AG04449 (cell line): Measurements from ENCODE around the gene TLCD1.
A peak's percentile ranks its signal among the peaks of the same experiment; 100 is the strongest.

Experiments used
- CTCF ChIA-PET: fragments of 350-600 bp; formaldehyde crosslinking; extraction: SDS; loops from one replicate; lab custom pipeline; 2021; ENCODE audit warnings: antibody characterized with exemption; lab: Yijun Ruan, JAX
- POLR2A ChIA-PET: fragments of 400-600, 350-600 bp; formaldehyde crosslinking; extraction: SDS; loops from one replicate; lab custom pipeline; 2020; ENCODE audit warnings: antibody characterized with exemption, inconsistent platforms; lab: Yijun Ruan, JAX
- DNase-seq: peaks from one replicate; pipeline ENCODE4 v3.0.0-alpha.2; 2010; ENCODE audit warnings: low read depth, low spot score
- H3K4me3 ChIP-seq: 2 replicates; pipeline ENCODE4 v1.5.1; 2011; ENCODE audit warnings: low read depth, mild to moderate bottlenecking, control low read depth, low read length
- TF ChIP-seq, protein P1 (sequence below): IDR thresholded peaks from one replicate; pipeline ENCODE4 v1.5.1; 2011; ENCODE audit warnings: mild to moderate bottlenecking, moderate library complexity, low read length, control low read depth, inconsistent platforms; ENCODE audit not compliant: insufficient read depth; ENCODE audit errors: missing control alignments

Gene TLCD1

DNA sequence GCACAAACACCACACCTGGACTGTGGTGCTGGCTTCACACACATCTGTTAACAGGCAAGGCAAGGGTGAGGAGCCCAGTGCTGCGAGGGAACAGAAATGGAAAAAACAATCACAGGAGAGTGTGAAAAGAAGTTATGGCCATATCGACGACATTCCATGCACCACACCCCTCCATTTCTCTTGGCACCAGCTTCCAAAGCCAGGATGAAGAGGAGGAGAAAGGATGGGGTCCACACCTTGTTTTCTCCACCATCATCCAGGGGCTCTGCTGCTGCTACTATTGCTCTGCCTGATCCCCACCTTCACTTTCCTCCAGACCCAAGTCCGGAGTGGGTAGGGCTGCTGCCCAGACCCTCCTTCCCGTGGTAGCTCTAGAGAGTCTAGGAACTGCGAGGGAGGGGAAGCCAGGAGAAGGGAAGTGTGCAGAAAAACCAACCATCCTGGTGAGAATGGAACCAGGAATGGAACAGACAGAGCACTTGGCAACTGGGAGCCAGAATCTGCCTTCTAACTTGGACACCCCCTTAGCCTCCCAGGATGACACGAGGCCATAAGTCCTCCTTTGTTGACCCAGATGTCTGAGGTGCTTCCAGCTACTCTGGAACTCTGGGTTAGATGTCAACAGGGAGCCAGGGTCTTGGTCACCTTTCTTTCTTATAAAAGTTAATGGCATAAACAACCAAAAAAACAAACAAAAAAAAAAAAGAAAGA, 13.2 kb downstream of the TLCD1 start:
- no peak overlapping the region for H3K4me3 ChIP-seq
- ChIA-PET POLR2A (interaction anchor here (0.6 kb wide), 2 partner anchors 9 to 47 kb away, joined by 3 read pairs; no protein-coding TSS in a partner anchor), CTCF (interaction anchor here (1.9 to 2.2 kb wide), 2 partner anchors 8 to 37 kb away, joined by 7 to 8 read pairs; no protein-coding TSS in a partner anchor)
- no peak for DNase-seq
- TF ChIP-seq, protein P1, sequence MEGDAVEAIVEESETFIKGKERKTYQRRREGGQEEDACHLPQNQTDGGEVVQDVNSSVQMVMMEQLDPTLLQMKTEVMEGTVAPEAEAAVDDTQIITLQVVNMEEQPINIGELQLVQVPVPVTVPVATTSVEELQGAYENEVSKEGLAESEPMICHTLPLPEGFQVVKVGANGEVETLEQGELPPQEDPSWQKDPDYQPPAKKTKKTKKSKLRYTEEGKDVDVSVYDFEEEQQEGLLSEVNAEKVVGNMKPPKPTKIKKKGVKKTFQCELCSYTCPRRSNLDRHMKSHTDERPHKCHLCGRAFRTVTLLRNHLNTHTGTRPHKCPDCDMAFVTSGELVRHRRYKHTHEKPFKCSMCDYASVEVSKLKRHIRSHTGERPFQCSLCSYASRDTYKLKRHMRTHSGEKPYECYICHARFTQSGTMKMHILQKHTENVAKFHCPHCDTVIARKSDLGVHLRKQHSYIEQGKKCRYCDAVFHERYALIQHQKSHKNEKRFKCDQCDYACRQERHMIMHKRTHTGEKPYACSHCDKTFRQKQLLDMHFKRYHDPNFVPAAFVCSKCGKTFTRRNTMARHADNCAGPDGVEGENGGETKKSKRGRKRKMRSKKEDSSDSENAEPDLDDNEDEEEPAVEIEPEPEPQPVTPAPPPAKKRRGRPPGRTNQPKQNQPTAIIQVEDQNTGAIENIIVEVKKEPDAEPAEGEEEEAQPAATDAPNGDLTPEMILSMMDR, result no peak

DNA sequence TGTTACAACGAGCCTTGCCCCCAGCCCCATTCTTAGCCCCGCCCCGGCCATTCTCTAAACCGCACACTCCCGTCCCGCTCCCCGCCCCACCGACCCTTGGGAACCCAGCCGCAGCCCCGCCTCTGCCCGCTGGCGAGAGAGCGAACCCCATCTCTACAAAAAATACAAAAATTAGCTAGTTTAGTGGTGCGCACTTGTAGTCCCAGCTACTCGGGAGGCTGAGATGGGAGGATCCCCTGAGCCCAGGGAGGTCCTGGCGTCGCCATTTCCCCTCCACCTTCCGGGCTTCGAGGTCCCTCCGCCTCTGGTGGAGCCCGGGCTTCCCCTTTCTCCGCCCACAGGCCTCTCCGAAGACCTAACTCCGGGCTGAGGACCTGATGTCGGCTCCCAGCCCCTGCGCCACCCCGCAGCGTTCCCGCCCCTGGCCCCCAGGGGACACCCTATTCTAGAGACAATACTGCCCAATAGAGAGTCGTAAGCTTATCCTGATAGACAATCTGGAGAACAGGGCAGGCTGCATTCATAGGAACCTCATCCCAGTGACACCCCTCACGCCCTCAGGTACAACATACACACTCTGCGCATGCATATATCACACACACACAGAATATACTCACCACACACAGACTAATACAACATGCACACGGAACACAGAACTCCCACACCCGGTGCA, 13.9 kb downstream of the TLCD1 start:
- CTCF ChIA-PET, result interaction anchor here (1.9 to 2.2 kb wide), 2 partner anchors 9 to 38 kb away, joined by 7 to 8 read pairs; no protein-coding TSS in a partner anchor
- no peak for DNase-seq
- POLR2A ChIA-PET, result interaction anchor here (1.5 to 2.1 kb wide), 2 partner anchors 9 to 15 kb away, joined by 3 to 7 read pairs; no protein-coding TSS in a partner anchor
- TF ChIP-seq, protein P1, result no peak
- peak overlapping the region; percentile 43 for H3K4me3 ChIP-seq

DNA sequence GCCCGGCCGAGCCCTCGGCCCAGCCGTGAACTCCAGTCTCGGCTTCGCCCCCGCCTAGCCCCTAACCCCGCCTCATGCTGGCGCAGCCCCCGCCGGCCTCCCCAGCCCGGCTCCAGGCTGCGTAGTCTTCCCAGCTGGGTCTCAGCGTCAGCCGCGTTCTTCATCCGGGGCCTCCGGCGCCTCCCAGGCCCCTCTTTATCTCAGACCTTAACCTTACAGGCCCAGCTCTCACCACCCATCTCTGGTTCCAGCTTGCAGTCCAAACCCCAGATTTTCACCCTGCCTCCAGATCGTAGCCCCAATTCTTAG, 14.4 kb downstream of the TLCD1 start, which contains the start of gene PROCA1:
Gene PROCA1, minus strand, starts transcription at position 166 of the 309 bp plus-strand sequence. CDS start 228 bp downstream, outside the sequence.
- peak within 1 kb of the TSS; percentile 65 for H3K4me3 ChIP-seq
- ChIA-PET CTCF (interaction anchor here (1.0 to 2.2 kb wide), 3 partner anchors 9 to 39 kb away, joined by 3 to 8 read pairs (median 7); partner anchors contain the start of gene TLCD1), POLR2A (interaction anchor here (0.8 to 2.4 kb wide), 6 partner anchors 8 to 28 kb away, joined by 3 to 30 read pairs (median 6); partner anchors contain the start of gene RPL23A)
- DNase-seq, result no peak
- TF ChIP-seq, protein P1, result no peak

DNA sequence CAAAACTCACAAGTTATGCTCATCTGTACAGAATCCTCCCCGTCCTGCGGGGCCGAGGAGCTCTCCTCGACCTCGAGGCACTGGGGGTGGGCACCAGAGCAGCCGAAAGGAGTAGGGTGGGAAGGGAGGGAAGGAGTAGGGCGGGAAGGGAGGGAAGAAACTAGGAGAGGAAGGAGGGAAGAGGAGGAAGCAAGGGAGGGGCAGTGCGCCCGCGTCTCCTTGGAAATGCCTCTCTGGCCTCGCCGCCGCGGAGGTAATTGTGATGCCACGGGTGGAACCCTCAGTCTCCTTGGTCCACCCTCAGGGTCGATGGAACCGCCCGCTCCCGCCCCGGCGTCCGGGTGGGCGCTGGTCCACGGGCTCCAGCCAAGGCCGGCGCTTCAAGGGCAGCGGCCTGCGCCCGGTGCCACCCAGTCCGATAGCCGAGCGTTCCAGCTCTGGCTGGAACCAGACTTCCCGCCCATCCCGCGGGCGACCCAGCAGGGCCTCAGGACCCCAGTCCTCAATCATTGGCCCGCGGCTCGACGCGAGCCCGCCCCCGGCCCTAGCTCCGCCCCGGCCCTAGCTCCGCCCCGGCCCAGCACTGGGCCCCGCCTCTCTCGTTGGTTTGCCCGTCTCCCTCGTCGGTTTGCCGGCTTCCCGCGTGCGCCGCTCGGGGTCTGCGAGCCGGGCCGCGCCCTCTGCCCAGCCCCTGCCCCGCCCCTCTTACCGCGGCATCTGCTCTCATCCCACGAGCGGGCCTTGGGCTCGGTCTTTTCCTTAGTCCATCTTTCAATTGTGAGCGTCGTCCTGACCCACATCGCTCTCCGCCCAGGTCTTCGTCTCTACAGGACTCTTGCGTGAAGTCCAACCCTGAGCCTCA, 14.9 kb downstream of the TLCD1 start:
- POLR2A ChIA-PET, result interaction anchor here (0.6 to 2.4 kb wide), 7 partner anchors 8 to 41 kb away, joined by 3 to 30 read pairs (median 6); partner anchors contain the start of gene RPL23A
- no peak for DNase-seq
- TF ChIP-seq, protein P1, result no peak
- CTCF ChIA-PET, result interaction anchor here (1.0 to 2.3 kb wide), 4 partner anchors 10 to 64 kb away, joined by 3 to 11 read pairs (median 8); partner anchors contain the start of gene TLCD1
- peak overlapping the region; percentile 65 for H3K4me3 ChIP-seq

DNA sequence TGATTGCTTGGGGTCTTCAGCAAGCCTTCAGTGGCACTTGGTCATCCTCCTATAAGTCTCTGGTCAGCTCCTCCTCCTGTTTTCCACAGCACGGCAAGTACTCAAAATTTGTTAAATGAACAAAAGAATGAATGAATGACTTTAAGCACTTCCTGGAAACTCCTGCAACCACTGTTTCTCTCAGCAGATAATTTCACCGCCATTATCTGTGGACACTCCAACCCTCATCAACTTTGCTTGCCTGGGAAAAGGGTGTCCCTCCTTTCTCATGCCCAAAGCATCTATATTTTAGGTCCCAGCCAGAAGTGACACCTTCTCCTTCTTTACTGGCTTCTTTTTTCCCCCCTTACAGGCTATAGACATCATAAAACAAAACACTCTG, 18.7 kb downstream of the TLCD1 start:
- ChIA-PET POLR2A (interaction anchor here (0.9 to 1.2 kb wide), 2 partner anchors 12 to 13 kb away, joined by 3 read pairs; no protein-coding TSS in a partner anchor), CTCF (no interaction called here)
- no peak for DNase-seq
- no peak overlapping the region for H3K4me3 ChIP-seq
- TF ChIP-seq, protein P1, result no peak
